GM21447 (cell line): Measurements from ENCODE around the gene OTUD5.
"Not testable (repeated sequence)": the region's sequence is repeated elsewhere in the genome, so short reads cannot be mapped to it uniquely, and the experiment has no call there.

Experiments used
- ATAC-seq: cut with Tn5 transposase; IDR thresholded peaks from one replicate; pipeline ENCODE4 v1.9.1; 2021; ENCODE audit not compliant: unreplicated experiment

Gene OTUD5

GRCh38 chrX:48957477-48957826 is at the start of gene OTUD5:
OTUD5 (minus strand) TSS chrX:48957607; CDS start chrX:48957570, 37 bp downstream.
- peak; percentile 42 for ATAC-seq

DNA sequence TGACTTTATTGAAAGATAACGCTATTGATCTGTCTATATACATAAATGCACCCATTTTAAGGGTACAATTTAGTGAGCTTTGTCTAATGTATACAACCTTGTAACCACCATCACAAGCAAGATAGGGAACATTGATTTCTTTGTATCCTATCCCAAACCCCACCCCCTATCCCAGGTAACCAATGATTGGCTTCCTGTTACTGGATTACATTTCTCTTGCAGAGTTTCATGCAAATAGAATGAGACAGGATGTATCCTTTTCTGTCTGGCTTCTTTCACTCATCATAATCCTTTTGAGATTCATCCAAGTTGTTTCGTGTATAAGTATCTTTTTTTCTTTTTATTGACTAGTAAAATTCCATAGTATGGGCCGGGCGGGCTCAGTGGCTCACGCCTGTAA is 46.3 kb upstream of the OTUD5 start:
- ATAC-seq = no peak

GRCh38 chrX:49002091-49002935 is 44.9 kb upstream of the OTUD5 start, which contains the start of gene GRIPAP1:
GRIPAP1 (minus strand) TSS chrX:49002264; CDS start chrX:49002229, 35 bp downstream.
- peak; percentile 77 for ATAC-seq

GRCh38 chrX:49001521-49002090 is 44.2 kb upstream of the OTUD5 start:
- ATAC-seq = no peak

DNA sequence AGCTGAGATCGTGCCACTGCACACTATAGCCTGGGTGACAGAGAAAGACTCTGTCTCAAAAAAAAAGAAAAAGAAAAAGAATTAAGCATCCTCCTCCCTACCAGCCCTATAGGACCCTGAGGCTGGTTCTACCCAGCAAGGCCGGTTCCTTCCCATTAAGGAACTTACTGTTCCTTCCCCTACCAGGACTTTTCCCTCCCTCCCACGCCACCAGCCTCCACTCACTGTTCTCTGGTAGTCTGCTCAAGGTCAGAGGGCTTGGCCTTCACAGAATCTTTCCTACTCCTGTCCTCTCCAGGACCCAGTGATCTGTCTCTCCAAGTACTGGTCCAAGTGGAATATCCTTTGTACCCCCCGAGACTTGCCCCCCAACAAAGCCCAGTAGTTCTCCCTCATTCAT is 43.2 kb upstream of the OTUD5 start:
- no peak for ATAC-seq

- no peak for ATAC-seq
Observed at GRCh38 chrX:48999030-48999429, 41.6 kb upstream of the OTUD5 start.

- no peak for ATAC-seq
Observed at GRCh38 chrX:48998391-48998790, 41.0 kb upstream of the OTUD5 start.

GRCh38 chrX:48997865-48998264 is 40.5 kb upstream of the OTUD5 start:
- no peak for ATAC-seq

DNA sequence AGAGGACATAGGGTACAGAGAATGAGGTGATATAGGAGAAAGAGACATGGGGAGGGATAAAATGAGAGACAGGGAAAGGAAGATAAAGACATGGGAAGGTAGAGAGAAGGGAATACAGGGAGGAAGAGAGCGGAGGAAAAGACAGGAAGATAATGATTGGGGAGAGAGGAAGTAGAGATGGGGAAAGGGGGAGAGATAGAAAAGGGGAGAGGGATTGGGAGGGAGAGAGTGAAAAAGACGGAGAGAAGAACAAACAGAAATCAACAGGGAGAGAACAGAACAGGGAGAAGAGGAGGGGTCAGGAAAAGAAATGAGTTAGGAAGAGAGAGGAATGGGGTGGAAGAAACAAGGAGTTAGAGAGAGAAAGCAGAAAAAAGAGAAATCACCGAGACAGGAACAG is 40.0 kb upstream of the OTUD5 start:
- no peak for ATAC-seq

DNA sequence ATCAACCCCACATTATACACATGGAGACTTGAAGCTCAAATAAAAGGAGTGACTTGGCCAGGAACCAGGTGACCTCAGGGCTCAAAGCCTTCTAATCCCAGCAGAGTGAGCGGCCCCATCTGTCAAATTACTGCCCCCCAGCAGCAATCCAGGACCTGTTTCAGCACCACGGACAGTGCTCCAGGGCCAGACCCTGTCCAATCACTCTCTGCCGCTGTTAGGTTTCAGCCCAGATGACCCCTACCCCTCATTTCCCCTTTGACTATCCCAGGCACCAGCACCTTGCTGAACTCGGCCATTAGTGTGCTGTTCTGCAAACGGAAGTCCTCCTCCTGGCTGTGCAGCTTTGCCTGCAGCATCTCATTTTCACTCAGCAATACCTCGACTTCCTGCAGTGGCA is 39.6 kb upstream of the OTUD5 start:
- ATAC-seq = no peak

- ATAC-seq = no peak
Observed at GRCh38 chrX:48992341-48992740, 34.9 kb upstream of the OTUD5 start.

DNA sequence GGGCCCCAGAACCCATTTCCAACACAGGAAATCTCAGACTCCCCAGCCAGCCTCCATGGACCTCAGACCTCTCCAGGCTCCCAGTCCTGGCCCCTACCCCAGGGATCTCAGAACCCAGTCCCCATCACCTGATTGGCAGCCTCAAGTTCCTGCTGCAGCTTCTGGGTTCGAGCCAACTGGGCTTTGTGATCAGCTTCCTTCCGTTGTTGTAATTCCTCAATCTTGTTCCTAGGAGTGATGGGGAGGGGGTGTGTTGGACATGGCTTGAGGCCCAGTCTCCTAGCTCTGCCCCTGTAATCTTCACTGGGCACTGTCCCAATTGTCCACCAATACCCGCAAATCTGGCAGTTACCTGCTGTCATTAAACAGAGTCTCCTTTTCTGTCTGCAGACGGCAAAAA is 32.1 kb upstream of the OTUD5 start:
- ATAC-seq = no peak

DNA sequence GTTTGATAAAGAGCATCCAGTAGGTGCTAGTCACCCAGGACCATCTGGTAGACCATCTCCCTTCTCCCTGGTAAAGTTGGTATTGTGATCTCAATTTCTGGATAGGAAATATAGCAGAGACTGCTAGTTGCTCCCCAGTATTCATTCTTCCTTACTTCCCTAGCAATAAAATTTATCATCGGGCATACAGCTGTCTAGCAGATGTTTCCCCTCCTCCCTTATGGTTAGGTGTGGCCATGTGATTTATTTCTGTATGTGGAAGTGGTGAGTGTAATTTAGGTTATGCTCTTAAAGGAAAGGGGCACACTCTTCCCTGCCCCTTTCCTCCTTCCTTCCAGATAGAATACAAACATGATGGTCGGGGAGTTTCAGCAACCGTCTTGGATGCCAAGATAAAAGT is 26.5 kb upstream of the OTUD5 start:
- ATAC-seq = no peak

DNA sequence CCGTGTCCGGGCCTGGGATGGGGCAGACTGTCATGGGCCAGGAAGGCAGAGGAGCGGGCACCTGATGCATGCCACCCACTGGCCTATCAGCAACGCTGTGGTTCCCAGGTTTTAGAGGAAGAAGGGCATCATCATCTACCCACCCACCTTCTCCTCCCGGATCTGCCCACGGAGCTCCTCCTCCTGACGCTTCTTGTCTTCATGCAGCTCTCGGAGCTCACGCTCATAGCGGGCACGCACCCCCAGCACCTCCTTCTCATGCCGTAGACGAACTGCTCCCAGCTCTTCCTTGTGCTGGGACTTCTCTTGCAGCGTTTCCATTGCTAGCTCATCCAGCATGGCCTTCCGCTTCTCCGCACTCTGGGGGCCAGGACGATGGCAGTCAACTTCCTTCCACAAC is 25.7 kb upstream of the OTUD5 start:
- ATAC-seq = no peak

GRCh38 chrX:48981178-48981577 is 23.8 kb upstream of the OTUD5 start:
- ATAC-seq = no peak

GRCh38 chrX:48980341-48980740 is 22.9 kb upstream of the OTUD5 start:
- ATAC-seq = not testable (repeated sequence)

- ATAC-seq = no peak
Observed at GRCh38 chrX:48978226-48978625, 20.8 kb upstream of the OTUD5 start.

DNA sequence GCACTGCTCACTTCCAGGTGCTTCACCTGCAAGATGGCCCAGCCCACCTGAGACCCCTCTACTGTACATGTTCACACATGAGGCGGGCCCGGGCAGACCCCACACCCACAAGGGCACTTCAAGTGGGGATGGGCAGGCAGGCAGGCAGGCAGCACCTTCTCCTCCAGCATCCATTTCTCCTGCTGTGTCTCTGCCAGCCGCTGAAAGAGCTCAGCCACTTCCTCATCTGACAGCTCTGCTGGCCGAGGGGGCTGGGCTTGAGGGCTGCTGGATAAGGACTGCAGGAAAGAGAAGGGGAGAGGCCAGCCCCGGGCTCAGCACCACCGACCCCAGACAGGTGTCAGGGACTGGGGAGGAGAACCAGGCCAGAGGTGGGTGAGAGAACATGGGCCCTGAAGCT is 18.7 kb upstream of the OTUD5 start:
- no peak for ATAC-seq

GRCh38 chrX:48975541-48975940 is 18.1 kb upstream of the OTUD5 start:
- no peak for ATAC-seq

DNA sequence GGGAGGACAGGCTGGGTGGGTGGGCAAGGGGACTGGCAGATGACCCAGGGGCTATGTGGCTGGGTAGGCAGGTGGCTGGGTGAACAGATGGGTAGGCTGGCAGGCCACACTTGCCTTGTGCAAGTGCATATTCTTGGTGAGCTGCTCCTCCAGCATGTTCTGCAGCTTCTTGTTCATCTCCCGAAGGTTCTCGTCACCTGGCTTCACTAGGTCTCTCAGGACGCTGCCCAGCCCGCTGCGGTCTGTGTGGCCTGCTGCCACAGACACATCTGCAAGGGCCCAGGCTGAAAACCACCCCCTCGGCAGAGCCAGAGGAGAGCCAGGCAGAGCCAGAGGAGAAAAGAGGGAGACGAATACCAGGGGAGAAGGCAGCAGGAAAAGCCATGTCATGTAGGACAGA is 17.6 kb upstream of the OTUD5 start:
- no peak for ATAC-seq

- no peak for ATAC-seq
Observed at GRCh38 chrX:48974574-48974973, 17.2 kb upstream of the OTUD5 start.

GRCh38 chrX:48974033-48974432 is 16.6 kb upstream of the OTUD5 start:
- ATAC-seq = no peak
